Measurements from ENCODE around the gene TMEM215. TPM values are rescaled to one million over a fixed set of nuclear protein-coding genes. Genes with fewer than 3 reads are reported as not detected.

TMEM215 gene
- total RNA-seq, 1 experiment from 2014 or later = 0.28 TPM

DNA sequence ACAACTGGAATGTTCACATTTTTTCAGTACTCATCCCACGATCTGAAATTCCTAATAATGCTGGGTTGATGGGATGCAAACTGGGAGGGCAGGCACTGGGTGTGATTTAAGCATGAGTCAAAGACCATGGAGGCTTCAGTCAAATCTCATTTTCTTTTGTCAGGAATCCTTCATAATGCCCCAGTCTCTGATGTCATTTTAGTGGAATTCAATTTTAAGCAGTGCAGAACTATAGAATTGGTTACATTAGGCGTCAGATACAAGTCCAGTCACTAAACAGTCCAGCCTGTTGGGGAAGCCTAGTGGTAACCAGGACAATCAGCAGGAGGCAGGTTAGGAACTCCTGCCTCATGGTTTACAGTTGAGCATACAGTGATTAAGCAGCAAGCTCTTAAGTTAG is 41.0 kb upstream of the TMEM215 start:
- Histone ChIP-seq H4K20me1 (ENCODE audit: control insufficient read depth, insufficient read depth, insufficient read length) (no peaks in the 10 kb centered on the region), H2BK15ac (ENCODE audit: low read depth, low read length) (no peak overlapping the region), H3K4me1 (ENCODE audit: insufficient read depth, low read length) (no peaks in the 10 kb centered on the region), H3K14ac (ENCODE audit: insufficient read depth, low read length) (no peak overlapping the region), H3K27me3 (ENCODE audit: insufficient read depth, low read length) (no peaks in the 10 kb centered on the region), H2BK5ac (ENCODE audit: insufficient read length, low read length) (no peak overlapping the region), H3K4me2 (ENCODE audit: insufficient read depth, insufficient read length, low read length) (no peak overlapping the region), H2BK12ac (ENCODE audit: insufficient read length, low read depth, low read length) (no peak overlapping the region), H3K18ac (ENCODE audit: insufficient read length, low read depth, low read length) (no peak overlapping the region), H2BK120ac (ENCODE audit: low read depth, low read length, poor library complexity, severe bottlenecking) (no peak overlapping the region), H3K79me1 (ENCODE audit: insufficient read depth, low read depth, low read length, poor library complexity, severe bottlenecking) (no peaks in the 10 kb centered on the region), H3K79me2 (ENCODE audit: insufficient read depth, low read length) (no peaks in the 10 kb centered on the region), H3K9ac (ENCODE audit: extremely low read depth, insufficient read length, low read length) (no peak overlapping the region), H3K9me3 (ENCODE audit: control insufficient read depth, low read depth, low read length) (no peaks in the 10 kb centered on the region), H2AK5ac (ENCODE audit: insufficient read length, low read length) (no peak overlapping the region), H2BK20ac (ENCODE audit: low read depth, low read length, poor library complexity, severe bottlenecking) (no peak overlapping the region), H4K5ac (ENCODE audit: insufficient read length, low read depth, low read length) (no peak overlapping the region), H4K8ac (replicated peaks; ENCODE audit: insufficient read length, low read depth, low read length) (no peak overlapping the region), H3K23me2 (ENCODE audit: insufficient read length, low read depth, low read length, poor library complexity, severe bottlenecking) (no peaks in the 10 kb centered on the region), H3K4ac (ENCODE audit: low read depth, low read length) (no peak overlapping the region), H4K91ac (ENCODE audit: insufficient read length, low read depth, low read length) (no peak overlapping the region), H3T11ph (ENCODE audit: low read length) (no peak overlapping the region), H2AFZ (ENCODE audit: low read length) (no peak overlapping the region), H3K56ac (ENCODE audit: insufficient read length, low read depth, low read length) (no peak overlapping the region), H3K27ac (ENCODE audit: insufficient read length, low read depth, low read length) (no peak overlapping the region), H3K23ac (ENCODE audit: insufficient read length, low read depth, low read length) (no peak overlapping the region)
- Mint-ChIP-seq H3K36me3 (ENCODE audit: insufficient read depth in 1 of 3, low read depth in 3 of 3) (peaks cover 0 to 8% (median 0%) of the 10 kb centered on the region in 3 experiments; a peak in 1 of 7 replicates), H3K27ac (no peak overlapping the region), H3K27me3 (ENCODE audit: low read depth) (no peaks in the 10 kb centered on the region; the same call in 1 of the 2 replicates), H3K9me3 (peaks cover 0 to 73% of the 10 kb centered on the region in 2 experiments; a peak in 3 of 5 replicates), H3K4me3 (no peak overlapping the region), H3K4me1 (no peaks in the 10 kb centered on the region)
- no peak for DNase-seq
- WGBS (ENCODE audit: extremely low coverage, insufficient read length, low lambda C conversion rate) = no CpG with 5 or more reads among the region's 2 CpGs
- TF ChIP-seq CTCF (conservative IDR thresholded peaks at IDR 0.05) = no peak
